NCI-H2107 treated with DMSO at 0.1 percent for 48 hours (cell line): Measurements from ENCODE around the gene ZDHHC4.
"Not testable (repeated sequence)": the region's sequence is repeated elsewhere in the genome, so short reads cannot be mapped to it uniquely, and the experiment has no call there.

ENCODE experiments used
- DNase-seq: peaks from one replicate; lab custom pipeline; 2025; ENCODE audit not compliant: unreplicated experiment; lab: John Stamatoyannopoulos, UW

ZDHHC4 gene

DNA sequence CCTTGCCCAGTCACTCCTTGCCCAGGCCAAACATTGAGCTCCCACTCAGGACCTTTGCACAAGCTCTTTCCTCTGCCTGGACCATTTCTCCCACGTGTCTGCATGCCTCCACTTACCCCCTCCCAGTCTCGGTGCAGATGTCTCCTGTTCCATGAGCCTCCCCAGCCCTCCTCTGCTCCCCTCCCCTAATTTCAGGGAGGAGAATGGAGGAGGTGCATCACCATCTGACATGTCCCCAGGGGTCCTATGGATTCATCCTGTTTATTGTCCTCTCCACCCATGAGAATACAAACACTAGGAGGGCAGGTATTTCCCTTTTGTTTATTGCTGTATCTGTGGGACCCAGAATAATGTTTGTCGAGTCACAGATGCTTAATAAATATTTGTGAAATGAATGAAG lies 17.4 kb upstream of the ZDHHC4 start:
- no peak for DNase-seq

DNA sequence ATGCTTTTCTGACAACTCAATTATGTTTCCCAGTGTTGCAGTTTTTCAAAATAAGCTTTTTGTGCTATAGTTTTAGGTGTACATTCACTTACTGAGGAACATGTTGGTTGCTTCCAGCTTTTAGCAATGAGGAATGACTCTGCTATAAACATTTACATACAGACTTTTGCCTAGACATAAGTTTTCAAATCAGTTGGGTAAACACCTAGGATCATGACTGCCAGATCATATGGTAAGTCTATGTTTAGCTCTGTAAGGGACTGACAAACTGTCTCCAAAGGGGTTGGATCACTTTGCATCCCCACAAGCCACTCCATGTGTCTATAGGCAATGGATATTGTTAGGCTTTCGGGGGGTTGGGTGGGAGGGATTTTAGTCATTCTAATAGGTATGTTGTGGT lies 15.1 kb upstream of the ZDHHC4 start:
- DNase-seq = no peak

DNA sequence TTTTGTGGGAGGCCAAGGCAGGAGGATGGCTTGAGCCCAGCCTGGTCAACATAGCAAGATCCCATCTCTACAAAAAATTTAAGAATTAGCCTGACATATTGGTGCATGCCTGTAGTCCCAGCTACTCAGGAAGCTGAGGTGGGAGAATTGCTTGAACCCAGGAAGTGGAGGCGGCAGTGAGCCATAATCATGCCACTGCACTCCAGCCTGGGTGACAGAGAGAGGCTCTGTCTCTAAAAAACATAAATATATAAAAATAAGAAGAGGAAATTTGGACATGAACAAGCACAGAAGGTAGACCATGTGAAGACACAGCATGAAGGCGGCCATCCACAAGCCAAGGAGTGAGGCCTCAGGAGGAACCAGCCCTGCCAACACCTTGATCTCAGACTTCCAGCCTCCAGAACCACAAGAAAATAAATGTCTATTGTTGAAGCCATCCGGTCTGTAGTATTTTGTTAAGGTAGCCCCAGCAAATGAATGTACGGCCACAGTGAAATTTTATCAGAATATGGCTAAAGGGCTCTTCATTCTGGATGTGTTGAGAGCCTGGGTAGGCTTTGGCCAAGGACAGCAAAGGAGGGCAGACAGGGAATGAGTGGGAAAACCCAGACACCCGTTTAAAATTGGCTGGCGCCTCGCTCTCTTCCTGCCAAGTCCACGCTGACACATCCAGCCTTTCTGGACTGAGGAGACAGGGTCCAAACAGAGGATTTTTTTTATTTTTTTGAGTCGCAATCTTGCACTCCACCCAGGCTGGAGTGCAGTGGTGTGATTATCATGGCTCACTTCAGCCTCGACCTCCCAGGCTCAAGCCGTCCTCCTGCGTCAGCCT lies 13.1 kb upstream of the ZDHHC4 start:
- no peak for DNase-seq

DNA sequence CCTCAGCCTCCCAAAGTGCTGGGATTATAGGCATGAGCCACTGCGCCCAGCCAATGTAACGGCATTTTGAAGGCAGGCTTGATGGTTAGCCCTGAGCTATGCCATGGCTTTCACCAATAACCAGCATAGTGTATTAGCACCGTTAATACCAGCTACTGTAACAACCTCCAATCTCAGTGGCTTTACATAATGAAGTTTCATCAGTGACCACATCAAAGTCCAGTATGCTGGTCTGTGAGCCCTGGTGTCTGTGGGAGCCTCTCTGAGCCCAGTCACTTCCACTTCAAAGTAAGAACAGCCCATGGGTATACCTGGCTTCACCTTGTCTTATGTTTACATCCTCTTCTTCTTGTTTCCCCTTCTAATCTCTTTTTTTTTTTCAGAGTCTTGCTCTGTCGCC lies 11.6 kb upstream of the ZDHHC4 start:
- no peak for DNase-seq

DNA sequence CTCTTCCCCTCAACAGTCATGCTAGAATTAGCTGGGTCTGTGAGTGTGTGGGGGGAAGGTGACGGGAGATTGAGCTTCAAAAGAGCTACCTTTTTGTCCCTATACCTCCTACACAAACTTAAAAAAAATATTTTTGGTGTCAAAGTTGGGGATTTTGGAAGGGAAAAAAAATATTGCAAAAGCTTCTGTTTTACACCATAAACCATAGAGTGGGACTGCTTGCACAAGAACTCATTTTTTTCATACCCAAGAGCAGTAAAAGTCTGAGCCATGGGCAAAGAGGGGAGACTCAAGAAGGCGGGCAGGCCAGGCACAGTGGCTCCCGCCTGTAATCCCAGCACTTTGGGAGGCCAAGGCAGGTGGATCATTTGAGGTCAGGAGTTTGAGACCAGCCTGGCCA lies 9.4 kb upstream of the ZDHHC4 start:
- DNase-seq = no peak

DNA sequence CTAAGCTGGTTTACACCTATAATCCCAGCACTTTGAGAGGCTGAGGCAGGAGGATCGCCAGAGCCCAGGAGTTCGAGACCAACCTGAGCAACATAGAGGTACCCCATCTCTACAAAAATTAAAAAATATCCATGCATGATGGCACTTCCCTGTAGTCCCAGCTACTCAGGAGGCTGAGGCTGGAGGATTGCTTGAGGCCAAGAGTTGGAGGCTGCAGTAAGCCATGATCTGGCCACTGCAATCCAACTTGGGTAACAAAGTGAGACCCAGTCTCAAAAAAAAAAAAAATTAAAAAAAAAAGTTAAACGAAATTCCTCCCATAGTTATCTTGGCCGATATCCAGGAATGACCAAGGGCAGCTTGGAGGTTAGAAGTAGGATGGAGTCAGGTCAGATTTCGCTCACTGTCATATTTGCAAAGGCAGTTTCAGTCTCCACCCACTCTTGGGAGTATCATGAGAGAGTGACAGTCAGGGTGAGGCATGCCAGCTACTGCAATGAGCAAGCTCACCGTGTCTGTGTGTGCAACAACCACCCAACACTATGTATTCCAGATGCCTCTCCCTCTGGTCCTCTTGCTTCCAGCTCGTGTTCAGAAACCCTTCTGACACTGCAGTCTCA lies 6.0 kb upstream of the ZDHHC4 start:
- no peak for DNase-seq

DNA sequence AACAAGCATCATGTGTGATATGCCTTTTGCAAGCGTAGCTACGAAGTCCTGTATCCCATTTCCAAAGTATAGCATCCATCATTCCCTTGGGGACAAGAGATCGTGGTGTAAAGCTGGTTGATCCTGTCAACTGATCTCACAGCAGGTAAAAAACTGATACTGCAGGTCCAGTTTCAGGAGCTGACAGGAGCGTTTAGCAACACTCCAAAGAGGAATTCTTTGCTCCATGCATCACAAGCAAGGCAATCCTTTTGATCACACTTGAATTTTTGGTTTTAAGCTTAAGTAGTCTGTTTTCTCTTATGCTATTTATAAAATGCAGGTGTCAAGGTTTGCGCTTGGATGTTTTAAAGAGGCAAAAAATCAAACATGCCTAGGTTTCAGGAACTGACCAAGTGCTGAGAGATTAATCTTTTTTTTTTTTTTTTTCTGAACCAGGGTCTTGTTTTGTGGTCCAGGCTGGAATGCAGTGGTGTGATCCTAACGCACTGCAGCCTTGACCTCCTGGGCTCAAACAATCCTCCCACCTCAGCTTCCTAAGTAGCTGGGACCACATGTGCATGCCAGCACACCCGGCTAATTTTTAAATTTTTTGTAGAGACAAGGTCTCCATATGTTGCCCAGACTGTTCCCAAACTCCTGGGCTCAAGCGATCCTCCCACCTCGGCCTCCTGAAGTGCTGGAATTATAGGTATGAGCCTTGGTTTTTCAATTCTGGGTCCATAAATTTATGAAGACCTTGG lies 1.8 kb upstream of the ZDHHC4 start:
- DNase-seq = no peak

DNA sequence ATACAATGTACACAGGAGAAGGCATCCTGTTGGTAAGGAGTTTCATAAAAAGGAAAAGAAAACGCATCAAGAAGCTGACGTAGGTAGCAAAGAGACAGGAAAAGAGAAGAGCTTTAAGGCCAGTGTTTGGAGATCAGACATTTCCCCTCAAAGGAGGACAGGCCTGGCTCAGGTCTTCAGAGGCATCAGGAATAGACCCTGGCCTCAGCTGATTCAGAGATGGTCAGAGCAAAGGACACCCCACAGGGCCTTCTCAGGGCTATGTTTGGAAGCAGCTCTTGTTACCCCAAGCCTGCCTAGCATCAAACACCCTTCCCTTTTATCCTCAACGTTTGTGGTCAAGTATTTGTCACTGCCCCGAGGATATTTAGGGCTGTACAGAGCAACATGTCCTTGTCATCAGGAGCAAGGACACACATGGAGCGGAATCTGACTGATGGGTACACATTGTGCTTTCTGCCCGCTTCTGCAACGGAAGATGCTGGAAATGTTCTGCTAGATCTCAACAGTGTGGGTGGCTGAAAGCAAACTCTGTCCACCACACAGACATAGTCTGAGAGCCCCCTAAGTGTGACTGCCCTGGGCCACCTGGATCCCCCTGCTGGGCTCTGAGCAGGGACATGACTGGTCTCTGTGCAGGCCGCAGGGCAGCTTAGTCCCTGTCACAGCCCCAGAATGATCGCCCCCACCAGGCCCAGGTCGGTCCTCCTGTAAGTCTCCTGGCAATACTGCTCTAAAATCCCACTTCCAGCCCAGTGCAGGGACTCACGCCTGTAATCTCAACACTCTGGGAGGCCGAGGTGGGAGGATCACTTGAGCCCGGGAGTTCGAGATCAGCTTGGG lies 1.0 kb upstream of the ZDHHC4 start:
- DNase-seq = no peak

DNA sequence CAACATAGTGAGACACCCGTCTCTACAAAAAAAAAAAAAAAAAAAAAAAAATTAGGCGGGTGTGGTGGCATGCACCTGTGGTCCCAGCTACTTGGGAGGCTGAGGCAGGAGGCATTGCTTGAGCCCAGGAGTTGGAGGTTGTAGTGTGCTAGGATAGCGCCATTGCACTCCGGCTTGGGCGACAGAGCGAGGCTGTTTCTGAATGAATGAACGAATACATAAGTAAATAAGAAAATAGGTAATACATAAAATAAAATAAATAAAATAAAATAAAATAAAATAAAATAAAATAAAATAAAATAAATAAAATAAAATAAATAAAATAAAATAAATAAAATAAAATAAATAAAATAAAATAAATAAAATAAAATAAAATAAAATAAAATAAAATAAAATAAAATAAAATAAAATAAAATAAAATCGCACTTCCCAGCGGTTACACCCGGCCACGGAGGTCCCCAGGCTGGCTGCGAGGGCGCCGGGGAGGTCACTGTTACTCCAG lies 336 bp upstream of the ZDHHC4 start:
- DNase-seq = not testable (repeated sequence)

DNA sequence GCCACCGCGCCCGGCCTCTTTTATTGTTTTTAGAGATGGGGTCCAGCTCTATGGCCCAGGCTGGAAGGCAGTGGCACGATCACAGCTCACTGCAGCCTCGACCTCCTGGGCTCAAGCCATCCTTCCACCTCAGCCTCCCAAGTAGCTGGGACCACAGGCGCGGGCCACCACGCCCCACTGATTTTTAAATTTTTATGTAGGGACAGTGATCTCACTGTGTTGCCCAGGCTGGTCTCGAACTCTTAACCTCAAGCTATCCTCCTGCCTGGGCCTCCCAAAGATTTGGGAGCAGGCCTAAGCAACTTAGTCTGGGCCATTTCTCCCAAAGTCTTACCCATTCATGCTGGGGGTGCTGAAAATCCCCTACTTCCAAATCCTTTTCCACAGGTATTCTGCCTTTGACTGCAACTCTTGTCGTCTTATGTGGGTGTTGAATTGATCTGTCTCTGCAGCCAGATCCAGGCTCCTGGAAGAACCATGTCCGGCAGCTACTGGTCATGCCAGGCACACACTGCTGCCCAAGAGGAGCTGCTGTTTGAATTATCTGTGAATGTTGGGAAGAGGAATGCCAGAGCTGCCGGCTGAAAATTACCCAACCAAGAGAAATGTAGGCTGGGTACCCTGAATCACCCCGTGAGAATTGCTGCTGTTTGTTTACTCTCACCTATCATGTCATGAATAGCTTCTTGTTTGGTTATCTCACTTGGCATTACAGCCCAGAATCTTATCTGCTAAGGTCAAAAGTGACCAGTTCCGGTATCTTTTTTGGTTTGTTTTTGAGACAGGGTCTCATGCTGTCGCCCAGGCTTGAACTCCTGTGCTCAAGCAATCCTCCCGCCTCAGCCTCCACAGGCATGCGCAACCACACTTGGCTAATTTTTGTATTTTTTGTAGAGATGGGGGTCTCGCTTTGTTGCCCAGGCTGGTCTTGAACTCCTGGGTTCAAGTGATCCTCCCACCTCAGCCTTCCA lies 1.1 kb downstream of the ZDHHC4 start:
- no peak for DNase-seq

DNA sequence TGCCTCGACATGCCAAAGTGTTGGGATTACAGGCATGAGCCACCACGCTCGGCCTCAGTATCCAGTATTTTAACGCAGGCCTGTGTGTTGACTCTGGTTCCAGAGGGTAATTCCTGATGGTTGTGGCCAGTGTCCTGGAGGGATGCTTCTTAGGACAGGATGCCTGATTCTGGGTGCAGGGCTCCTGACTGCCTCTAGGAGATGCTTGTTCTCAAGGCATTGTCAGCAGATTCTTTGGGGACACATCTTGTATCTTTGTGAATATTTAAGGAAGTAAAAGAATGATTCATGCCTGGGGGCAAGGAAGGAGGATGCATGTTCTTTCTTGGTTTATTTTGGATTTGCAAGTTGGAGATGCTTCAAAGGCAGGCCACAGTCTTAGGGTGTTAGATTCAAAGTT lies 2.2 kb downstream of the ZDHHC4 start:
- DNase-seq = no peak

DNA sequence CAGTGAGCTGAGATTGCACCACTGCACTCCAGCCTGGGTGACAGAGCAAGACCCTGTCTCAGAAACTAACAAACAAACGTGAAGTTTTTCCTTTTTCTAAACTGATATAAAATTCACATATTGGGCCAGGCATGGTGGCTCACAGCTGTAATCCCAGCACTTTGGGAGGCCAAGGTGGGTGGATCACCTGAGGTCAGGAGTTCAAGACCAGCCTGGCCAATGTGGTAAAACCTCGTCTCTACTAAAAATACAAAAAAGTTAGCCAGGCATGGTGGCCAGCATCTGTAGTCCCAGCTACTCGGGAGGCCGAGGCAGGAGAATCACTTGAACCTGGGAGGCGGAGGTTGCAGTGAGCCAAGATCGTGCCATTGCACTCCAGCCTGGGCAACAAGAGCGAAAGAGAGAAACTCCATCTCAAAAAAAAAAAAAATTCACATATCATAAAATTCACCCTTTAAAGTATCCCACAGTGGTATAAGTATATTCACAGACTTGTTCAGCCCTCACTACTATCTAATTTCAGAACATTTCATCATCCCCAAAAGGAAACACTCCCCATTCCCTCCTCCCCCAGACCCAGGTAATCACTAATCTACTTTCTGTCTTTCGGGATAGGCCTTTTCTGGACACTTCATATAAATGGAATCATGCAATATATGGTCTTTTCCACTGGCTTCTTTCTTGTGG lies 8.6 kb downstream of the ZDHHC4 start:
- DNase-seq = not testable (repeated sequence)

DNA sequence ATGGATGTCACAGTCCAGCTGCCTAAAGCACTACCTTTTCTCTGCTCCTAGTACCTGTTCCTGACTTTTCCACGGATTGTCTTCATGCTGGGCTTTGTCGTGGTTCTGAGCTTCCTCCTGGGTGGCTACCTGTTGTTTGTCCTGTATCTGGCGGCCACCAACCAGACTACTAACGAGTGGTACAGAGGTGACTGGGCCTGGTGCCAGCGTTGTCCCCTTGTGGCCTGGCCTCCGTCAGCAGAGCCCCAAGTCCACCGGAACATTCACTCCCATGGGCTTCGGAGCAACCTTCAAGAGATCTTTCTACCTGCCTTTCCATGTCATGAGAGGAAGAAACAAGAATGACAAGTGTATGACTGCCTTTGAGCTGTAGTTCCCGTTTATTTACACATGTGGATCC lies 11.3 kb downstream of the ZDHHC4 start:
- DNase-seq = no peak

DNA sequence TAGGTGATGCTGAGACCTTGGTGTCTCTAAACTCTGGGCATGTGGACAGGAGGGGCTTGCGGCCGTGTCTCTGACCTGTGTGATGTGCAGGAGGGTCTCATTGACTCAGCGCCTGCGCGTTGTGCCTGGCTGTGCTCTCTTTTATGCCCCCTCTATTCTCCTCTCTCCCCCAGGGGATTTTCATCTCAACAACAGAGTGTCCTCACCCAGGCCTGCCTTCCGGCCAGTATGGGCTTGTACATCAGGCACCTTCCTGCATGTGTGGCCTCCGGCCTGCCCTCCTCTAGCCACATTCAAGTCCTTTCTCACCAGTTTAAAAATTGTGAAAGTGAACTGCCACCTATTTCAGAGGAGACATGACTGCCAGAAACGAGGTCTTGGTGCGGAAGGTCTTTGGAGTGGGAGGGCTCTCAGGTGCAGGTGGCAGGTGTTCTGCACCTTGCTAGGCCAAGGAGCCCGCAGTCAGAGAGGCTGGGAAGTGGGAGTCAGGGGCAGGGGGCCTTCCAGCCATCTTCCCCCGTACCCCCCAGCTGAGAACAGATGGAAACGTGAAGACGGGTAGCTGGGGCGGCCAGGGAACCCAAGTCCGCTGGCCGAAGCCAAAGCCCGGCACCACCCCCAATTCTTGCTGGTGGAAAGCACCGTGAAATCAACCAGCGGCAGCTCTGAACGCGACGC lies 12.0 kb downstream of the ZDHHC4 start:
- no peak for DNase-seq

DNA sequence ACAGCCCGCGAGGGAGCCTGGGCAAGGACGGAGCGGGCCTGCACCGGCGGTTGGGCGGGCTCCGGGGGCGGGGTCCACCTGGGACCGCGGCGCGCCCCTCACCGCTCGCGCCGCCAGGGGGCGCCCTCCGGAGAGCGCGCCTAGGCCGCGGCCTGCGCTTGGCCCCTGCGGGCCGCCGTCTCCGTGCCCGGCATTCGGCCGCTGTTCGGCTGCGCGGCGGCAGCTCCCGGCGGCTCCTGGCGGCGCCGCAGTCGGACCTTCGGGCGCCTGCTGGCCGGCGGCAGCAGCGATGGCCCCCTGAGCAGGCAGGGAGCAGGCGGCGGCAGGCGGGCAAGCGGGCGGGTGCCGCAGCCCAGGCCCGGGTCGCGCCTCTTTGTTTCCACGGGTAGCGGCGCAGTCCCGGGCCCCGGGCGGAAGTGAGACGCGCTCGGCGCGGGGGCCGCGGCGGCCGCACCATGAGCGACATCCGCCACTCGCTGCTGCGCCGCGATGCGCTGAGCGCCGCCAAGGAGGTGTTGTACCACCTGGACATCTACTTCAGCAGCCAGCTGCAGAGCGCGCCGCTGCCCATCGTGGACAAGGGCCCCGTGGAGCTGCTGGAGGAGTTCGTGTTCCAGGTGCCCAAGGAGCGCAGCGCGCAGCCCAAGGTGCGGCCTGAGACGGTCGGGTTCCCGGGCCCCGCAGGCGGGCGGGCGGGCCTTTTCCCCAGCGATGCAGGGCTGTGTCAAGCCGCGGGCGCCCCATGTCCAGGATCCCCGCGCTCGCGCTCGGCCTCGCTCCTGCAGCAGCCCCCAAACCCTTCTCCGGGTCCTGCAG lies 12.8 kb downstream of the ZDHHC4 start, which contains the start of gene INTS15:
TSS of gene INTS15 (plus strand) at position 193 of the 816 bp plus-strand sequence. CDS start at position 456, 263 bp downstream.
- DNase-seq = peak; percentile 27

DNA sequence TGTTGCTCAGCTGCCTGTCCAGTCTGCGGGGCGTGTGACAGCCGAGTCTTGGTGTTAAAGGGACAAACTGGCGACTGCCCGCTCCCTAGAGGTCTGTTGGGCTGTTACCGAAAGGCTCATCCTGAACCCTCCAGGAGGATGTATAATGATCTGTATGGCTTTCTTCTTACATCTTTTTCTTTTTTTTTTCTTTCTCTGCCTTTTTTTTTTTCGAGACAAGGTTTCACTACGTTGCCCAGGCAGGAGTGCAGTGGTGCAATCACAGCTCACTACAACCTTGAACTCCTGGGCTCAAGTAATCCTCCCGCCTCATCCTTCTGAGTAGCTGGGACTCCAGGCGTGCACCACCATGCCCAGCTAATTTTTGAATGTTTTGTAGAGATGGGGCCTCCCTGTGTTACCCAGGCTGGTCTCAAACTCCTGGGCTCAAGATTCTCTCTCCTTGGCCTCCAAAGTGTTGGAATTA lies 13.4 kb downstream of the ZDHHC4 start:
- peak; percentile 6 for DNase-seq

DNA sequence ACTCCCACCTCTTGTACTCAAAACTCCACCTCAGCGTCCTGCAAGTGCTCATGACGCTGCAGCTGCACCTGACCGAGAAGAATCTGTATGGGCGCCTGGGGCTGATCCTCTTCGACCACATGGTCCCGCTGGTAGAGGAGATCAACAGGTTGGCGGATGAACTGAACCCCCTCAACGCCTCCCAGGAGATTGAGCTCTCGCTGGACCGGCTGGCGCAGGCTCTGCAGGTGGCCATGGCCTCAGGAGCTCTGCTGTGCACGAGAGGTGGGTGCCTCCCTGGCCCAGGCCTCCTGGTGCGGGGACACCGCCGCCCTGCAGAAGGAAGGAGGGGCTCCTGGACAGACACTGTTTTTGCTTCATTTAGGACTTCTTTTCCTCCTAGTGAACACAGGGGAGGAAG lies 22.8 kb downstream of the ZDHHC4 start:
- DNase-seq = no peak

DNA sequence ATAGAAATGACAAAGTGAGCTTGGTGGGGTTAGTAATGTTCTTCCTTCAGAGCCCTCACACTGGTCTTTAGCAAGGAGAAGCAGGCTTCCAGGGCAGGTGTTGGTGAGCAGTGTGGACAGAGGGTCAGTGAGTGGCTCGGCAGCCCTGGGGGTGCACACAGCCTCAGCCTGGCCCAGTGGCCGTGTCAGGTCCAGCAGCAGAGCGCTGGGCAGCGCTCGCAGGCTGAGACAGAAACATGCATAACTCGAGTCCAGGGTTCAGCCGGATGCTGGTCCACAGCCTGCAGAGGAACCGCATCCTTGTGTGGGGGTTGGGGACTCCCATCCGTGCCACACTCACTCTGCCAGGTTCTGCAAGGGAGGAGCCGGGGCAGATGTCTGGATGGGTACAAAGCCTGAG lies 27.2 kb downstream of the ZDHHC4 start:
- DNase-seq = no peak
